Measurements from ENCODE around the gene GAPVD1. TPM values are rescaled to one million over a fixed set of nuclear protein-coding genes. Genes with fewer than 3 reads are reported as not detected.
A peak's percentile ranks its signal among the peaks of the same experiment; 100 is the strongest.

Gene GAPVD1
- total RNA-seq, 1 experiment from 2014 or later: 39.5 TPM

DNA sequence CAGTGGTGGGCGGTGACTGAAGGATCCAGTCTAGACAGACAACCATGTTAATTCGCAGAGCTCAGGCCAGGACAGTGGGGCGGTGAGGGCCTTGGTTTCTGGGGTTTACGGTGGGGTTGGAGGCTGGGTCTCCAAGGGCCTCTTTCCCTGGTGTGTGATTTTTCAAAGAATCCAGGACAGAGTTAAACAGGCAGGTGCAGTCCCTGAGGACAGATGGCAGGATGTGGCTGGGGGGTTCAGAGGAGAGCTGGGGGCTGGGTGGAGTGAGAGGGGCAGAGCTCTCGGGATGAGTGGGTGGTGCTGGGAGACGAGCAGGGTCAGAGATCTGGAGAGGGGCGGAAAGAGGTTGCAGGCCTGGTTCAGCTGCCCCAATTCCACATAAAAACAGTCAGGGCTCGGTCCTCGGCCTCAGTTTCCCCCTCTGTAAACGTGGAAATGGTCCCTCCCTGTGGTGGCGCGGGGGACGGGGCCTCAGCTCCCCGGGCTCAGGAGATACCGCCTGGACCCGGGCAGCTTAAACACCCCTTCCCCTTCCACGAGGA is 145.9 kb downstream of the GAPVD1 start:
- no peak overlapping the region for H3K4ac ChIP-seq (ENCODE audit: low read depth, low read length)
- H3K27me3 Mint-ChIP-seq (ENCODE audit: low read depth): peaks cover 44% of the 10 kb centered on the region
- H2AK5ac ChIP-seq (ENCODE audit: insufficient read length, low read length): no peak overlapping the region
- H3K23me2 ChIP-seq (ENCODE audit: insufficient read length, low read depth, low read length, poor library complexity, severe bottlenecking): peaks cover 6% of the 10 kb centered on the region
- H3K9me3 Mint-ChIP-seq: no peaks in the 10 kb centered on the region; a peak in 1 of 5 replicates
- WGBS (ENCODE audit: extremely low coverage, insufficient read length, low lambda C conversion rate): no CpG with 5 or more reads among the region's 17 CpGs
- no peak overlapping the region for H2BK12ac ChIP-seq (ENCODE audit: insufficient read length, low read depth, low read length)
- no peak for DNase-seq
- H2AFZ ChIP-seq (ENCODE audit: low read length): no peak overlapping the region
- H3K79me1 ChIP-seq (ENCODE audit: insufficient read depth, low read depth, low read length, poor library complexity, severe bottlenecking): no peaks in the 10 kb centered on the region
- H3K4me2 ChIP-seq (ENCODE audit: insufficient read depth, insufficient read length, low read length): peak overlapping the region; percentile 38
- H3K4me1 ChIP-seq (ENCODE audit: insufficient read depth, low read length): no peaks in the 10 kb centered on the region; the same call in 1 of the 2 replicates
- TF ChIP-seq, protein P1, sequence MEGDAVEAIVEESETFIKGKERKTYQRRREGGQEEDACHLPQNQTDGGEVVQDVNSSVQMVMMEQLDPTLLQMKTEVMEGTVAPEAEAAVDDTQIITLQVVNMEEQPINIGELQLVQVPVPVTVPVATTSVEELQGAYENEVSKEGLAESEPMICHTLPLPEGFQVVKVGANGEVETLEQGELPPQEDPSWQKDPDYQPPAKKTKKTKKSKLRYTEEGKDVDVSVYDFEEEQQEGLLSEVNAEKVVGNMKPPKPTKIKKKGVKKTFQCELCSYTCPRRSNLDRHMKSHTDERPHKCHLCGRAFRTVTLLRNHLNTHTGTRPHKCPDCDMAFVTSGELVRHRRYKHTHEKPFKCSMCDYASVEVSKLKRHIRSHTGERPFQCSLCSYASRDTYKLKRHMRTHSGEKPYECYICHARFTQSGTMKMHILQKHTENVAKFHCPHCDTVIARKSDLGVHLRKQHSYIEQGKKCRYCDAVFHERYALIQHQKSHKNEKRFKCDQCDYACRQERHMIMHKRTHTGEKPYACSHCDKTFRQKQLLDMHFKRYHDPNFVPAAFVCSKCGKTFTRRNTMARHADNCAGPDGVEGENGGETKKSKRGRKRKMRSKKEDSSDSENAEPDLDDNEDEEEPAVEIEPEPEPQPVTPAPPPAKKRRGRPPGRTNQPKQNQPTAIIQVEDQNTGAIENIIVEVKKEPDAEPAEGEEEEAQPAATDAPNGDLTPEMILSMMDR (conservative IDR thresholded peaks at IDR 0.05): no peak
- no peak overlapping the region for H2BK5ac ChIP-seq (ENCODE audit: insufficient read length, low read length)
- H4K5ac ChIP-seq (ENCODE audit: insufficient read length, low read depth, low read length): no peak overlapping the region
- no peak overlapping the region for H2BK20ac ChIP-seq (ENCODE audit: low read depth, low read length, poor library complexity, severe bottlenecking)
- H3K36me3 Mint-ChIP-seq (ENCODE audit: insufficient read depth in 1 of 3, low read depth in 3 of 3): no peaks in the 10 kb centered on the region; a peak in 1 of 7 replicates
- H2BK120ac ChIP-seq (ENCODE audit: low read depth, low read length, poor library complexity, severe bottlenecking): no peak overlapping the region
- H3K9me3 ChIP-seq (ENCODE audit: control insufficient read depth, low read depth, low read length): no peaks in the 10 kb centered on the region
- H4K20me1 ChIP-seq (ENCODE audit: control insufficient read depth, insufficient read depth, insufficient read length): no peaks in the 10 kb centered on the region
- H4K91ac ChIP-seq (ENCODE audit: insufficient read length, low read depth, low read length): no peak overlapping the region
- H3K9ac ChIP-seq (ENCODE audit: extremely low read depth, insufficient read length, low read length): no peak overlapping the region
- no peak overlapping the region for H2BK15ac ChIP-seq (ENCODE audit: low read depth, low read length)
- H3K14ac ChIP-seq (ENCODE audit: insufficient read depth, low read length): no peak overlapping the region
- peak overlapping the region; percentile 21 for H3K18ac ChIP-seq (ENCODE audit: insufficient read length, low read depth, low read length)
- no peak overlapping the region for H3K56ac ChIP-seq (ENCODE audit: insufficient read length, low read depth, low read length)
- H3K27ac ChIP-seq (ENCODE audit: insufficient read length, low read depth, low read length): no peak overlapping the region
- H3K4me3 Mint-ChIP-seq: peak overlapping the region; percentile 56 to 74
- no peaks in the 10 kb centered on the region for H3K79me2 ChIP-seq (ENCODE audit: insufficient read depth, low read length)
- H3K27ac Mint-ChIP-seq: no peak overlapping the region
- H3T11ph ChIP-seq (ENCODE audit: low read length): no peak overlapping the region
- no peak overlapping the region for H3K23ac ChIP-seq (ENCODE audit: insufficient read length, low read depth, low read length)
- no peaks in the 10 kb centered on the region for H3K27me3 ChIP-seq (ENCODE audit: insufficient read depth, low read length)
- H3K4me1 Mint-ChIP-seq: peaks cover 7 to 18% of the 10 kb centered on the region in 2 experiments
- H4K8ac ChIP-seq (replicated peaks; ENCODE audit: insufficient read length, low read depth, low read length): no peak overlapping the region

Measured in H9 (cell line).